IMR-90 (cell line): Measurements from ENCODE around the gene DOK6. TPM values are rescaled to one million over a fixed set of nuclear protein-coding genes. Genes with fewer than 3 reads are reported as not detected.

ENCODE experiments used
- ATAC-seq: fragments of 200-7000 bp; cut with Tn5 transposase; 2 replicates; pipeline ENCODE4 v1.9.1; 2020; ENCODE audit warnings: low read depth, mild to moderate bottlenecking, moderate library complexity
- BruUV-seq: library from RNA; stranded (reverse); fragments of 400-500 nt; replicated peaks from 2 replicates; lab custom pipeline; 2021; lab: Mats Ljungman, UMichigan
- CTCF ChIA-PET: fragments of 300-600 bp; formaldehyde crosslinking; extraction: SDS; loops from one replicate; lab custom pipeline; 2021; ENCODE audit warnings: antibody characterized with exemption; lab: Yijun Ruan, JAX
- POLR2A ChIA-PET: fragments of 300-600 bp; sonication (Branson Sonifier 250); formaldehyde crosslinking; loops from one replicate; lab custom pipeline; 2022; ENCODE audit warnings: antibody characterized with exemption; ENCODE audit not compliant: unreplicated experiment; lab: Charles Lee
- DNase-seq: peaks from one replicate; pipeline ENCODE4 v3.0.0; 2013
- H2AFZ ChIP-seq: replicated peaks from 2 replicates; pipeline ENCODE3; 2013; ENCODE audit warnings: low read length, mild to moderate bottlenecking; ENCODE audit not compliant: poor library complexity
- H2AK5ac ChIP-seq: 2 replicates; pipeline ENCODE4 v1.6.1; 2013; ENCODE audit warnings: low read depth, low read length, inconsistent platforms
- H2AK9ac ChIP-seq: replicated peaks from 2 replicates; pipeline ENCODE3; 2013; ENCODE audit warnings: mild to moderate bottlenecking, low read depth, low read length, moderate library complexity; ENCODE audit not compliant: poor library complexity
- H2BK120ac ChIP-seq: 2 replicates; pipeline ENCODE4 v1.6.1; 2013; ENCODE audit warnings: low read depth, low read length, inconsistent platforms
- H2BK15ac ChIP-seq: 3 replicates; pipeline ENCODE4 v1.6.1; 2013; ENCODE audit warnings: low read depth, low read length, inconsistent platforms
- H2BK20ac ChIP-seq: 2 replicates; pipeline ENCODE4 v1.6.1; 2013; ENCODE audit warnings: low read depth, mild to moderate bottlenecking, inconsistent platforms, low read length, moderate library complexity
- H2BK5ac ChIP-seq: 2 replicates; pipeline ENCODE4 v1.6.1; 2013; ENCODE audit warnings: mild to moderate bottlenecking, low read depth, low read length, inconsistent platforms; ENCODE audit not compliant: poor library complexity, severe bottlenecking
- H3K14ac ChIP-seq: replicated peaks from 2 replicates; pipeline ENCODE4 v1.6.1; 2013; ENCODE audit warnings: low read depth, low read length, inconsistent platforms
- H3K18ac ChIP-seq: 2 replicates; pipeline ENCODE4 v1.6.1; 2013; ENCODE audit warnings: low read depth, low read length, control low read depth
- H3K23ac ChIP-seq: 2 replicates; pipeline ENCODE4 v1.6.1; 2013; ENCODE audit warnings: low read depth, low read length, inconsistent platforms
- H3K27ac ChIP-seq: 2 replicates; pipeline ENCODE4 v1.5.1; 2013; ENCODE audit warnings: mild to moderate bottlenecking, control low read depth, low read length; ENCODE audit not compliant: insufficient read depth
- H3K27me3 ChIP-seq: 2 replicates; pipeline ENCODE4 v1.6.1; 2013; ENCODE audit warnings: low read length; ENCODE audit not compliant: control insufficient read depth, insufficient read depth
- H3K36me3 ChIP-seq: 2 replicates; pipeline ENCODE4 v1.6.1; 2013; ENCODE audit warnings: low read length, mixed read lengths; ENCODE audit not compliant: control insufficient read depth, insufficient read depth
- H3K4ac ChIP-seq: 2 replicates; pipeline ENCODE4 v1.6.1; 2013; ENCODE audit warnings: low read depth, low read length, inconsistent platforms
- H3K4me1 ChIP-seq: 2 replicates; pipeline ENCODE4 v1.6.1; 2013; ENCODE audit warnings: low read length, mixed read lengths; ENCODE audit not compliant: control insufficient read depth, insufficient read depth
- H3K4me2 ChIP-seq: 2 replicates; pipeline ENCODE4 v1.6.1; 2013; ENCODE audit warnings: low read depth, mild to moderate bottlenecking, control low read depth, low read length, moderate library complexity
- H3K4me3 ChIP-seq: 2 replicates; pipeline ENCODE4 v1.5.1; 2013; ENCODE audit warnings: low read depth, mild to moderate bottlenecking, control low read depth, low read length, moderate library complexity; ENCODE audit not compliant: insufficient read depth
- H3K56ac ChIP-seq: 2 replicates; pipeline ENCODE4 v1.6.1; 2013; ENCODE audit warnings: low read length, inconsistent platforms; ENCODE audit not compliant: insufficient read depth; ENCODE audit errors: extremely low read depth
- H3K79me1 ChIP-seq, 2 experiments: 2 replicates each; pipeline ENCODE4 v1.6.1; 2013; ENCODE audit warnings: low read length in 2 of 2, inconsistent platforms in 1 of 2, low read depth in 1 of 2
- H3K9ac ChIP-seq: 2 replicates; pipeline ENCODE4 v1.6.1; 2013; ENCODE audit warnings: low read depth, low read length, control low read depth
- H3K9me1 ChIP-seq: 2 replicates; pipeline ENCODE4 v1.6.1; 2013; ENCODE audit warnings: low read length, inconsistent platforms; ENCODE audit not compliant: insufficient read depth
- H3K9me3 ChIP-seq: 2 replicates; pipeline ENCODE4 v1.6.1; 2013; ENCODE audit warnings: low read length; ENCODE audit not compliant: control insufficient read depth, insufficient read depth
- H4K20me1 ChIP-seq: 2 replicates; pipeline ENCODE4 v1.6.1; 2013; ENCODE audit warnings: low read length, inconsistent platforms; ENCODE audit not compliant: insufficient read depth
- H4K5ac ChIP-seq: 2 replicates; pipeline ENCODE4 v1.6.1; 2013; ENCODE audit warnings: mild to moderate bottlenecking, low read depth, low read length, control low read depth
- H4K8ac ChIP-seq, 2 experiments: 2 replicates each; pipeline ENCODE4 v1.6.1; 2013; ENCODE audit warnings: low read depth in 2 of 2, low read length in 2 of 2, control low read depth in 1 of 2, inconsistent platforms in 1 of 2
- H4K91ac ChIP-seq: 2 replicates; pipeline ENCODE4 v1.6.1; 2013; ENCODE audit warnings: low read depth, low read length, inconsistent platforms; ENCODE audit not compliant: insufficient read depth
- BHLHE40 ChIP-seq: fragments of 150-350 bp; IDR thresholded peaks from 2 replicates; pipeline ENCODE4 v1.6.1; 2016; ENCODE audit warnings: mild to moderate bottlenecking, low read depth, low read length
- CEBPB ChIP-seq: IDR thresholded peaks from 2 replicates; pipeline ENCODE4 v1.6.1; 2012; ENCODE audit warnings: low read depth, low read length, improper control_type of control experiment
- CHD1 ChIP-seq: IDR thresholded peaks from 2 replicates; pipeline ENCODE4 v1.6.1; 2012; ENCODE audit warnings: low read depth, low read length, improper control_type of control experiment
- CTCF ChIP-seq: conservative IDR thresholded peaks from 2 replicates; pipeline ENCODE4 v1.5.1; 2012; ENCODE audit warnings: mild to moderate bottlenecking, low read depth, low read length, improper control_type of control experiment
- ELK1 ChIP-seq: fragments of 150-350 bp; IDR thresholded peaks from 2 replicates; pipeline ENCODE4 v1.6.1; 2016; ENCODE audit warnings: low read depth, mild to moderate bottlenecking, low read length, moderate library complexity, borderline replicate concordance
- FOS ChIP-seq: fragments of 150-350 bp; IDR thresholded peaks from 2 replicates; pipeline ENCODE4 v1.6.1; 2016; ENCODE audit warnings: low read depth, low read length
- MAFK ChIP-seq: IDR thresholded peaks from 2 replicates; pipeline ENCODE4 v1.6.1; 2012; ENCODE audit warnings: low read depth, low read length, improper control_type of control experiment
- MAZ ChIP-seq: IDR thresholded peaks from 2 replicates; pipeline ENCODE4 v1.6.1; 2012; ENCODE audit warnings: low read depth, mild to moderate bottlenecking, low read length, improper control_type of control experiment, moderate library complexity, borderline replicate concordance
- MXI1 ChIP-seq: IDR thresholded peaks from 2 replicates; pipeline ENCODE4 v1.6.1; 2012; ENCODE audit warnings: low read depth, mild to moderate bottlenecking, low read length, moderate library complexity, borderline replicate concordance
- NFE2L2 ChIP-seq: fragments of 150-350 bp; IDR thresholded peaks from 2 replicates; pipeline ENCODE4 v1.6.1; 2016; ENCODE audit warnings: low read depth, mild to moderate bottlenecking, low read length
- POLR2A ChIP-seq: IDR thresholded peaks from 2 replicates; pipeline ENCODE4 v1.6.1; 2012; ENCODE audit warnings: mild to moderate bottlenecking, low read depth, low read length
- RAD21 ChIP-seq: IDR thresholded peaks from 2 replicates; pipeline ENCODE4 v1.6.1; 2012; ENCODE audit warnings: low read length, improper control_type of control experiment
- RCOR1 ChIP-seq: IDR thresholded peaks from 2 replicates; pipeline ENCODE4 v1.6.1; 2012; ENCODE audit warnings: mild to moderate bottlenecking, low read length, improper control_type of control experiment; ENCODE audit not compliant: insufficient replicate concordance
- RFX5 ChIP-seq: IDR thresholded peaks from 2 replicates; pipeline ENCODE4 v1.8.0; 2012; ENCODE audit warnings: low read depth, mild to moderate bottlenecking, low read length, moderate library complexity
- SMC3 ChIP-seq: fragments of 150-350 bp; IDR thresholded peaks from 2 replicates; pipeline ENCODE4 v1.6.1; 2016; ENCODE audit warnings: low read depth, mild to moderate bottlenecking, antibody characterized with exemption, low read length, moderate library complexity
- WGBS, 2 experiments: methylation state at CpG; one replicate each; pipeline versions ENCODE4 v1.1.5 to v1.1.7; 2013; ENCODE audit warnings: missing lambda C conversion rate in 2 of 2; ENCODE audit not compliant: insufficient read length in 1 of 2; ENCODE audit errors: extremely low coverage in 2 of 2; 5-methylcytosine and 5-hydroxymethylcytosine counted together
- dilution Hi-C: fragments of 300-500 bp; cut with HindIII; formaldehyde crosslinking; loops from one replicate; pipeline ENCODE4 v1.14.3; 2018; ENCODE audit warnings: low sequenced_read_pairs; ENCODE audit not compliant: unreplicated experiment
- in situ Hi-C: fragments of 300-500 bp; cut with MboI; formaldehyde crosslinking; loops from 3 replicates; pipeline ENCODE4 v1.14.3; 2019; ENCODE audit warnings: low sequenced_read_pairs, inconsistent platforms, mixed read lengths
- intact Hi-C: fragments of 100-400 bp; cut with micrococcal nuclease; formaldehyde crosslinking; loops from 2 replicates; pipeline ENCODE4 v1.10.0; 2022
- polyA plus RNA-seq, 3 experiments: library from polyadenylated mRNA; depleted of rRNA; stranded (reverse); fragments of >200 nt; gene quantifications; 2 replicates each; pipeline ENCODE4 v1.2.3, GENCODE V29; 2012; ENCODE audit warnings: low replicate concordance in 1 of 3
- total RNA-seq: library from RNA; depleted of rRNA; stranded (reverse); fragments of >200 nt; gene quantifications from 2 replicates; pipeline ENCODE4 v1.2.3, GENCODE V29; 2012

Gene DOK6
- total and polyA plus RNA-seq, 2 of the 4 experiments (the other 2 are of a cell fraction), result 1.9 to 2.7 TPM

GRCh38 chr18:69819460-69819859 is 418.8 kb downstream of the DOK6 start (continued):
- no peak for TF ChIP-seq CEBPB
- TF ChIP-seq CHD1, result no peak

- Histone ChIP-seq H3K9me3 (no peaks in the 10 kb centered on the region), H2BK120ac (no peak overlapping the region), H4K20me1 (no peaks in the 10 kb centered on the region), H2AK5ac (no peak overlapping the region), H3K4me2 (no peak overlapping the region), H2AK9ac (no peak overlapping the region), H3K79me1 (no peaks in the 10 kb centered on the region), H2BK5ac (no peak overlapping the region), H3K18ac (no peak overlapping the region), H3K4ac (no peak overlapping the region), H3K36me3 (no peaks in the 10 kb centered on the region), H2BK20ac (no peak overlapping the region), H3K56ac (no peak overlapping the region), H3K27me3 (no peaks in the 10 kb centered on the region), H2AFZ (no peak overlapping the region), H3K23ac (no peak overlapping the region), H3K27ac (no peak overlapping the region), H4K5ac (no peak overlapping the region), H3K9ac (no peak overlapping the region), H3K4me1 (peaks cover 8% of the 10 kb centered on the region), H3K14ac (no peak overlapping the region), H3K9me1 (peaks cover 5% of the 10 kb centered on the region; the same call in 1 of the 2 replicates), H3K4me3 (no peak overlapping the region), H4K8ac (no peak overlapping the region), H2BK15ac (no peak overlapping the region), H4K91ac (no peak overlapping the region)
- dilution Hi-C loops (no loop called here), intact Hi-C loops (no loop called here), in situ Hi-C loops (no loop called here)
- no peak for TF ChIP-seq RAD21
- TF ChIP-seq ELK1, result no peak
- no peak for TF ChIP-seq BHLHE40
- TF ChIP-seq CEBPB, result no peak
- TF ChIP-seq CTCF, result no peak
- no peak for TF ChIP-seq MAFK
- TF ChIP-seq SMC3, result no peak
- no peak for TF ChIP-seq RCOR1
- TF ChIP-seq RFX5, result no peak
- no peak for TF ChIP-seq NFE2L2
- TF ChIP-seq POLR2A, result no peak
- no peak for TF ChIP-seq FOS
- no peak for TF ChIP-seq MXI1
- TF ChIP-seq CHD1, result no peak
- no peak for TF ChIP-seq MAZ
- no CpG with 5 or more reads among the region's 4 CpGs for WGBS, 2 experiments
- BruUV-seq, result no TSS peak
- DNase-seq, result no peak
- POLR2A ChIA-PET, result no interaction called here
- ATAC-seq, result no peak
- CTCF ChIA-PET, result no interaction called here
These were observed 419.9 kb downstream of the DOK6 start for GRCh38 chr18:69820538-69820937.
